ENCODE results near the gene TAS2R60.

DNA sequence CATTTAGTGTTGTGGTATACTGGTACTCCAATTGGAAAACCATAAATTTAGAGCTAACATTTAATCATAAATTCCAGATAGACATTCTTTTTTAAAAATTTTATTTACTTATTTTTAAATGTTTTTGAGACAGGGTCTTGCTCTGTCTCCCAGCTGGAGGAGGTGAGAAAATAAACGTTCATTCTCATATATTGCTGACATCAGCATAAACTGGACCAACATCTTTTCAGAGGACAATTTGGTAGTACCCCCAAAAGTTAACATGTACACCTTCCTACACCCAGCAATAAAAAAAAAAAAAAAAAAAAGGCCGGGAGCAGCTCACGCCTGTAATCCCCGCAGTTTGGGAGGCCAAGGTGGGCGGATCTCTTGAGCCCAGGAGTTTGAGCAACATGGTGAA, 5.2 kb downstream of the TAS2R60 start:
- TF ChIP-seq, protein P1, sequence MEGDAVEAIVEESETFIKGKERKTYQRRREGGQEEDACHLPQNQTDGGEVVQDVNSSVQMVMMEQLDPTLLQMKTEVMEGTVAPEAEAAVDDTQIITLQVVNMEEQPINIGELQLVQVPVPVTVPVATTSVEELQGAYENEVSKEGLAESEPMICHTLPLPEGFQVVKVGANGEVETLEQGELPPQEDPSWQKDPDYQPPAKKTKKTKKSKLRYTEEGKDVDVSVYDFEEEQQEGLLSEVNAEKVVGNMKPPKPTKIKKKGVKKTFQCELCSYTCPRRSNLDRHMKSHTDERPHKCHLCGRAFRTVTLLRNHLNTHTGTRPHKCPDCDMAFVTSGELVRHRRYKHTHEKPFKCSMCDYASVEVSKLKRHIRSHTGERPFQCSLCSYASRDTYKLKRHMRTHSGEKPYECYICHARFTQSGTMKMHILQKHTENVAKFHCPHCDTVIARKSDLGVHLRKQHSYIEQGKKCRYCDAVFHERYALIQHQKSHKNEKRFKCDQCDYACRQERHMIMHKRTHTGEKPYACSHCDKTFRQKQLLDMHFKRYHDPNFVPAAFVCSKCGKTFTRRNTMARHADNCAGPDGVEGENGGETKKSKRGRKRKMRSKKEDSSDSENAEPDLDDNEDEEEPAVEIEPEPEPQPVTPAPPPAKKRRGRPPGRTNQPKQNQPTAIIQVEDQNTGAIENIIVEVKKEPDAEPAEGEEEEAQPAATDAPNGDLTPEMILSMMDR (conservative IDR thresholded peaks at IDR 0.05): no peak
- no peak for TF ChIP-seq ZFX (IDR thresholded peaks at IDR 0.05)
